KOPT-K1 (cell line): ENCODE results near the gene SENP7.

Experiments used
- H3K27ac ChIP-seq: fragments of 200-600 bp; sonication (generic); 2 replicates; pipeline ENCODE4 v1.5.1; 2016; ENCODE audit warnings: antibody characterized with exemption, mild to moderate bottlenecking, low read depth, low read length; ENCODE audit not compliant: poor library complexity, severe bottlenecking
- H3K36me3 ChIP-seq: fragments of 200-600 bp; sonication (generic); 2 replicates; pipeline ENCODE4 v1.5.1; 2017; ENCODE audit warnings: antibody characterized with exemption, mild to moderate bottlenecking, low read length, moderate library complexity; ENCODE audit not compliant: insufficient read depth
- H3K9me3 ChIP-seq: fragments of 200-600 bp; sonication (generic); 2 replicates; pipeline ENCODE4 v1.5.1; 2017; ENCODE audit warnings: antibody characterized with exemption, low read length, mild to moderate bottlenecking; ENCODE audit not compliant: insufficient read depth, poor library complexity, severe bottlenecking

Gene SENP7

GRCh38 chr3:101433652-101434051 lies 79.4 kb downstream of the SENP7 start:
- peaks cover 34% of the 10 kb centered on the region for H3K9me3 ChIP-seq
- H3K27ac ChIP-seq, result no peak overlapping the region
- H3K36me3 ChIP-seq, result no peaks in the 10 kb centered on the region

GRCh38 chr3:101423984-101424888 lies 88.8 kb downstream of the SENP7 start:
- H3K27ac ChIP-seq, result no peak overlapping the region
- no peaks in the 10 kb centered on the region for H3K36me3 ChIP-seq
- peaks cover 12% of the 10 kb centered on the region for H3K9me3 ChIP-seq

GRCh38 chr3:101418851-101419250 lies 94.2 kb downstream of the SENP7 start:
- H3K27ac ChIP-seq, result no peak overlapping the region
- peaks cover 4% of the 10 kb centered on the region for H3K9me3 ChIP-seq
- H3K36me3 ChIP-seq, result no peaks in the 10 kb centered on the region

GRCh38 chr3:101414121-101414520 lies 98.9 kb downstream of the SENP7 start:
- H3K36me3 ChIP-seq, result no peaks in the 10 kb centered on the region
- H3K9me3 ChIP-seq, result no peaks in the 10 kb centered on the region
- H3K27ac ChIP-seq, result no peak overlapping the region

GRCh38 chr3:101413656-101414055 lies 99.4 kb downstream of the SENP7 start:
- H3K9me3 ChIP-seq, result peaks cover 3% of the 10 kb centered on the region
- H3K27ac ChIP-seq, result no peak overlapping the region
- H3K36me3 ChIP-seq, result no peaks in the 10 kb centered on the region

- H3K27ac ChIP-seq, result no peak overlapping the region
- peaks cover 43% of the 10 kb centered on the region for H3K9me3 ChIP-seq
- H3K36me3 ChIP-seq, result 0 out of 2 replicates have a peak, but pooled peaks cover 4% of the 10 kb centered on the region
Measured at GRCh38 chr3:101391413-101391950, 121.5 kb downstream of the SENP7 start.

GRCh38 chr3:101388706-101389105 lies 124.3 kb downstream of the SENP7 start:
- Histone ChIP-seq H3K9me3 (peaks cover 33% of the 10 kb centered on the region), H3K36me3 (0 out of 2 replicates have a peak, but pooled peaks cover 4% of the 10 kb centered on the region), H3K27ac (no peak overlapping the region)

- H3K9me3 ChIP-seq, result peaks cover 26% of the 10 kb centered on the region
- 0 out of 2 replicates have a peak, but pooled peaks cover 4% of the 10 kb centered on the region for H3K36me3 ChIP-seq
- no peak overlapping the region for H3K27ac ChIP-seq
Measured at GRCh38 chr3:101387351-101387750, 125.7 kb downstream of the SENP7 start.

- Histone ChIP-seq H3K9me3 (peaks cover 21% of the 10 kb centered on the region), H3K27ac (no peak overlapping the region), H3K36me3 (0 out of 2 replicates have a peak, but pooled peaks cover 3% of the 10 kb centered on the region)
Measured at GRCh38 chr3:101384426-101384825, 128.6 kb downstream of the SENP7 start.

GRCh38 chr3:101383656-101384055 lies 129.4 kb downstream of the SENP7 start:
- H3K36me3 ChIP-seq, result no peaks in the 10 kb centered on the region
- H3K9me3 ChIP-seq, result peaks cover 18% of the 10 kb centered on the region
- H3K27ac ChIP-seq, result no peak overlapping the region

- peaks cover 13% of the 10 kb centered on the region for H3K9me3 ChIP-seq
- no peak overlapping the region for H3K27ac ChIP-seq
- H3K36me3 ChIP-seq, result no peaks in the 10 kb centered on the region
Measured at GRCh38 chr3:101383156-101383575, 129.8 kb downstream of the SENP7 start.

- H3K27ac ChIP-seq, result no peak overlapping the region
- H3K36me3 ChIP-seq, result no peaks in the 10 kb centered on the region
- H3K9me3 ChIP-seq, result peaks cover 5% of the 10 kb centered on the region
Measured at GRCh38 chr3:101381809-101382208, 131.2 kb downstream of the SENP7 start.

- no peak overlapping the region for H3K27ac ChIP-seq
- no peaks in the 10 kb centered on the region for H3K36me3 ChIP-seq
- peaks cover 5% of the 10 kb centered on the region for H3K9me3 ChIP-seq
Measured at GRCh38 chr3:101379658-101380376, 133.2 kb downstream of the SENP7 start.

- Histone ChIP-seq H3K27ac (no peak overlapping the region), H3K36me3 (no peaks in the 10 kb centered on the region), H3K9me3 (peaks cover 5% of the 10 kb centered on the region)
Measured at GRCh38 chr3:101377796-101378195, 135.2 kb downstream of the SENP7 start.

- Histone ChIP-seq H3K9me3 (peaks cover 5% of the 10 kb centered on the region), H3K27ac (no peak overlapping the region), H3K36me3 (no peaks in the 10 kb centered on the region)
Measured at GRCh38 chr3:101377209-101377608, 135.8 kb downstream of the SENP7 start.
